Measurements from ENCODE around the gene KCNN2.
"Not testable (repeated sequence)": the region's sequence is repeated elsewhere in the genome, so short reads cannot be mapped to it uniquely, and the experiment has no call there.

KCNN2 gene

GRCh38 chr5:114418176-114419066 is 56.6 kb downstream of the KCNN2 start:
- Histone ChIP-seq H3K4me1 (peaks cover 24% of the 10 kb centered on the region), H3K4me3 (no peak overlapping the region), H3K36me3 (no peaks in the 10 kb centered on the region), H4K20me1 (no peaks in the 10 kb centered on the region), H3K27ac (no peak overlapping the region), H3K9me3 (no peaks in the 10 kb centered on the region), H3K27me3 (no peaks in the 10 kb centered on the region), H3K9ac (no peak overlapping the region), H3K4me2 (peak overlapping the region; percentile 65)
- TF ChIP-seq Cebpa-rat (IDR thresholded peaks at IDR 0.05): no peak

GRCh38 chr5:114419067-114419388 is 57.2 kb downstream of the KCNN2 start:
- no peak overlapping the region for H3K4me3 ChIP-seq
- H3K9me3 ChIP-seq: no peaks in the 10 kb centered on the region
- peaks cover 24% of the 10 kb centered on the region for H3K4me1 ChIP-seq
- no peak overlapping the region for H3K9ac ChIP-seq
- no peaks in the 10 kb centered on the region for H4K20me1 ChIP-seq
- H3K27ac ChIP-seq: no peak overlapping the region
- no peak for TF ChIP-seq Cebpa-rat (IDR thresholded peaks at IDR 0.05)
- H3K27me3 ChIP-seq: no peaks in the 10 kb centered on the region
- H3K36me3 ChIP-seq: no peaks in the 10 kb centered on the region
- peak overlapping the region; percentile 65 for H3K4me2 ChIP-seq

GRCh38 chr5:114419959-114420358 is 58.1 kb downstream of the KCNN2 start:
- no peak overlapping the region for H3K27ac ChIP-seq
- H4K20me1 ChIP-seq: no peaks in the 10 kb centered on the region
- H3K9me3 ChIP-seq: no peaks in the 10 kb centered on the region
- no peak for TF ChIP-seq Cebpa-rat (IDR thresholded peaks at IDR 0.05)
- H3K4me2 ChIP-seq: peak overlapping the region; percentile 65; the same call in 1 of the 2 replicates
- no peaks in the 10 kb centered on the region for H3K27me3 ChIP-seq
- no peaks in the 10 kb centered on the region for H3K36me3 ChIP-seq
- H3K4me1 ChIP-seq: peaks cover 24% of the 10 kb centered on the region
- no peak overlapping the region for H3K9ac ChIP-seq
- H3K4me3 ChIP-seq: no peak overlapping the region

GRCh38 chr5:114427204-114427603 is 65.3 kb downstream of the KCNN2 start:
- Histone ChIP-seq H3K4me2 (no peak overlapping the region), H3K4me3 (no peak overlapping the region), H3K9me3 (no peaks in the 10 kb centered on the region), H3K27ac (no peak overlapping the region), H3K27me3 (no peaks in the 10 kb centered on the region), H4K20me1 (no peaks in the 10 kb centered on the region), H3K9ac (no peak overlapping the region), H3K4me1 (no peaks in the 10 kb centered on the region), H3K36me3 (no peaks in the 10 kb centered on the region)
- no peak for TF ChIP-seq Cebpa-rat (IDR thresholded peaks at IDR 0.05)

- no peak overlapping the region for H3K4me2 ChIP-seq
- no peaks in the 10 kb centered on the region for H4K20me1 ChIP-seq
- no peak overlapping the region for H3K9ac ChIP-seq
- H3K27me3 ChIP-seq: no peaks in the 10 kb centered on the region
- no peak overlapping the region for H3K27ac ChIP-seq
- no peak for TF ChIP-seq Cebpa-rat (IDR thresholded peaks at IDR 0.05)
- H3K36me3 ChIP-seq: no peaks in the 10 kb centered on the region
- H3K9me3 ChIP-seq: peaks cover 4% of the 10 kb centered on the region; the same call in 1 of the 2 replicates
- H3K4me1 ChIP-seq: no peaks in the 10 kb centered on the region
- no peak overlapping the region for H3K4me3 ChIP-seq
These were observed 68.7 kb downstream of the KCNN2 start for GRCh38 chr5:114430532-114430931.

- not testable (repeated sequence) for H4K20me1 ChIP-seq, H3K27ac ChIP-seq, H3K27me3 ChIP-seq, H3K9ac ChIP-seq, H3K4me3 ChIP-seq, H3K4me2 ChIP-seq, H3K36me3 ChIP-seq, H3K9me3 ChIP-seq, H3K4me1 ChIP-seq
These were observed 70.8 kb downstream of the KCNN2 start for GRCh38 chr5:114432684-114433083.

GRCh38 chr5:114434396-114435219 is 72.7 kb downstream of the KCNN2 start:
- TF ChIP-seq Cebpa-rat (IDR thresholded peaks at IDR 0.05): no peak
- Histone ChIP-seq H3K4me3 (no peak overlapping the region), H3K36me3 (no peaks in the 10 kb centered on the region), H4K20me1 (no peaks in the 10 kb centered on the region), H3K9me3 (peaks cover 4% of the 10 kb centered on the region; the same call in 1 of the 2 replicates), H3K9ac (no peak overlapping the region), H3K27me3 (no peaks in the 10 kb centered on the region), H3K4me2 (no peak overlapping the region), H3K4me1 (no peaks in the 10 kb centered on the region), H3K27ac (no peak overlapping the region)

GRCh38 chr5:114435220-114435481 is 73.3 kb downstream of the KCNN2 start:
- no peaks in the 10 kb centered on the region for H3K27me3 ChIP-seq
- H3K4me3 ChIP-seq: no peak overlapping the region
- no peak overlapping the region for H3K27ac ChIP-seq
- no peaks in the 10 kb centered on the region for H3K36me3 ChIP-seq
- H3K9ac ChIP-seq: no peak overlapping the region
- H4K20me1 ChIP-seq: no peaks in the 10 kb centered on the region
- no peak for TF ChIP-seq Cebpa-rat (IDR thresholded peaks at IDR 0.05)
- peaks cover 4% of the 10 kb centered on the region; the same call in 1 of the 2 replicates for H3K9me3 ChIP-seq
- no peaks in the 10 kb centered on the region for H3K4me1 ChIP-seq
- H3K4me2 ChIP-seq: no peak overlapping the region

GRCh38 chr5:114435885-114436299 is 74.0 kb downstream of the KCNN2 start:
- no peaks in the 10 kb centered on the region for H4K20me1 ChIP-seq

GRCh38 chr5:114437936-114438335 is 76.1 kb downstream of the KCNN2 start:
- H3K36me3 ChIP-seq: no peaks in the 10 kb centered on the region
- H3K27me3 ChIP-seq: no peaks in the 10 kb centered on the region
- no peaks in the 10 kb centered on the region for H3K9me3 ChIP-seq
- no peaks in the 10 kb centered on the region for H4K20me1 ChIP-seq
- no peak overlapping the region for H3K4me3 ChIP-seq
- no peak for TF ChIP-seq Cebpa-rat (IDR thresholded peaks at IDR 0.05)
- no peaks in the 10 kb centered on the region for H3K4me1 ChIP-seq
- no peak overlapping the region for H3K27ac ChIP-seq
- no peak overlapping the region for H3K9ac ChIP-seq
- H3K4me2 ChIP-seq: no peak overlapping the region

More at GRCh38 chr5:114435885-114436299, 74.0 kb downstream of the KCNN2 start:
- no peak overlapping the region for H3K9ac ChIP-seq
- TF ChIP-seq Cebpa-rat (IDR thresholded peaks at IDR 0.05): no peak
- no peaks in the 10 kb centered on the region for H3K36me3 ChIP-seq
- no peak overlapping the region for H3K4me3 ChIP-seq
- H3K4me2 ChIP-seq: no peak overlapping the region
- no peaks in the 10 kb centered on the region for H3K4me1 ChIP-seq
- H3K27ac ChIP-seq: no peak overlapping the region
- H3K27me3 ChIP-seq: no peaks in the 10 kb centered on the region
- peaks cover 4% of the 10 kb centered on the region; the same call in 1 of the 2 replicates for H3K9me3 ChIP-seq
